Measurements from ENCODE around the gene TXNDC12. TPM values are rescaled to one million over a fixed set of nuclear protein-coding genes. Genes with fewer than 3 reads are reported as not detected.
"Not testable (repeated sequence)": the region's sequence is repeated elsewhere in the genome, so short reads cannot be mapped to it uniquely, and the experiment has no call there.

Gene TXNDC12
- total RNA-seq: 10 to 100 TPM; 26.1 to 44.8 (median 40.3) TPM
- total RNA-seq (2013): 31.3 TPM
- 3.0 to 8.8 (median 5.3) reads per million in 29 experiments for total RNA-seq

DNA sequence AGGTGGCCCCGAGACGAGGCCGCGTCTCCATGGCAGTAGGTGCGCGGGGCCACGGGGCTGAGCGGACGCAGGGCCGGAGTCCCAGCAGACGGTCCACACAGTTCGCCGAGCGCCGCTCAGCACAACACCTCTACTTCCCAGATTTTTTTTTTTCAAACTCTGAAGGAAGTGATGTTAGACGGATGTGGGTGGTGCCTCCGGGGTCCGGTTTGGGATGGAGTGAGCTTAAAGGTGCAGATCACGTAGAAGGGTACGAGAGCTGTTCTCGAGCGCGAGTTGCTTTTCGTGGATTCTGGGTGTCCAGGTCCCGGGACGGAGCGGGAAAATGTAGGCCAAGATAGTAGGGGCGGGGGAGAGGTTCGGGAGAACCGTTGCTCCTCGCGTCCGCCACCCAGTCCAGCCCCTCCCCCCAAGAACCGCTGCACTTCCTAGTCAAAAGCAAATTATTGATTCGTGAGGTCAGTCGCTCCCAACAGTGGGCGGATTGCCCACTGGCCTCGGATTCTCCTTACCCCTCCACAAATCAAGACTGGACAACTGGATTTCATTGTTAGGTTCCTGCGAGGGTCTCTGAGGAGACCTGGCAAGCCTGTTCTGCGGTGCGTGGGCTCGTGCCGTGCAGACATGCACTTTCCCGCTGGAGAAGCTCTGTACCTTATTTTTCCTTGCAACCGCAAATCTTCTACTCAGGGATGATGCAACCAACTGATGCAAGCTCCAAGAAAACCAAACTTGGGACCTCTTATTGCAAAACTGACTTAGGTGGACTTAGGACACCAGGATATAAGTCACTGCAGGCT is at the start of gene TXNDC12:
Gene TXNDC12 (minus strand): TSS at position 126 of the 800 bp plus-strand sequence. CDS start 95 bp downstream, at position 31.
- H3K4me3 Mint-ChIP-seq: peak within 1 kb of the TSS; percentile 94 to 97 (median 97)
- peak in 34 of 35 experiments; percentile 6 to 75 (median 38) for DNase-seq
- peak; percentile 11 to 43 (median 34) for ATAC-seq (replicated peaks in 1 of 4)
- Histone ChIP-seq H3K27me3 (replicated peaks in 1 of 2; ENCODE audit: control insufficient read depth in 2 of 2, extremely low read depth in 1 of 2, insufficient read depth in 2 of 2, low read length in 1 of 2) (no peaks in the 10 kb centered on the region), H3K4me3 (ENCODE audit: control insufficient read depth in 1 of 2, extremely low read depth in 1 of 2, low read length in 1 of 2) (peak within 1 kb of the TSS; percentile 84 to 99), H3K27ac (ENCODE audit: low read length) (peak within 1 kb of the TSS; percentile 84), H3K36me3 (ENCODE audit: control insufficient read depth in 2 of 2, extremely low read depth in 1 of 2, insufficient read depth in 1 of 2, low read length in 1 of 2) (peaks cover 5 to 7% of the 10 kb centered on the region in 2 donors), H3K9me3 (no peaks in the 10 kb centered on the region), H3K4me1 (ENCODE audit: control insufficient read depth in 1 of 2, extremely low read depth in 1 of 2, insufficient read depth in 2 of 2, low read length in 2 of 2) (peaks cover 14 to 15% of the 10 kb centered on the region in 2 experiments)
- H3K27me3 Mint-ChIP-seq: no peaks in the 10 kb centered on the region
- peak within 1 kb of the TSS; percentile 95 to 96 for H3K27ac Mint-ChIP-seq
- H3K9me3 Mint-ChIP-seq: no peaks in the 10 kb centered on the region
- H3K4me1 Mint-ChIP-seq: peaks cover 63 to 69% (median 63%) of the 10 kb centered on the region in 3 donors
- WGBS (ENCODE audit: insufficient coverage): 0% methylated on average over 22 of the region's 45 CpGs
- POLR2A ChIA-PET: interaction anchor here (0.5 to 0.6 kb wide), 3 partner anchors 23 to 1177 kb away, joined by 3 to 11 read pairs (median 3); no protein-coding TSS in a partner anchor
- CTCF ChIA-PET: interaction anchor here in 1 of 2 donors (0.5 to 1.0 kb wide), 2 partner anchors 348 to 614 kb away, joined by 4 to 6 read pairs; partner anchors contain the start of gene ORC1
- H3K36me3 Mint-ChIP-seq: peaks cover 12% of the 10 kb centered on the region

DNA sequence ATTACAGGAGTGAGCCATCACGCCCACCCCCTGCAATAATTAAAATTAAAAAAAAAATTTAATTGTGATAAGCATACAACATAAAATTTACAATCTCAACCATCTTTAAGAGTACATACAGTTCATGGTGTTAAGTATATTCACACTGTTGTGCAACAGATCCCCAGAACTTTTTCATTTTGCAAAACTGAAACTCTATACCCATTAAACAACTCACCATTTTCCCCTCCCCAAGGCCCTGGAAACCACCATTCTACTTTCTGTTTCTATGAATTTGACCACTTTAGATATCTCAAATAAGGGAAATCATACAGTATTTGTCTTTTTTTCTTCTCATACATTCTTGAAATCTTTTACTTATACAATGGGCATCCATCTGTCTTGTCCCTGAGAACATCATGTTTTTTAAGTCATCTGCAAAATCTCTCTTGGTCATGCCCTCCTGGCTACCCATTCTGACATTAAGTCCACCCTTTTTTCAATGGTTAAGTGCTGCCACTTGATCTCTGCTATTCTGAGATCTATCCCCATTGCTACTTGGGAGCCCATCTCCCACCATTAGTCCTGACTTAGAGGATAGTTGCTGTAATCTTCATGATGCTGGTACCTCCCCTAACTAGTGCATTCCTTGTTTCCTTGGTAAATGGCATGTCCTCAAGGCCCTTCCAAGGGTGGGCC is 47.5 kb upstream of the TXNDC12 start:
- POLR2A ChIA-PET: no interaction called here
- Histone ChIP-seq H3K36me3 (ENCODE audit: control insufficient read depth in 2 of 2, extremely low read depth in 1 of 2, insufficient read depth in 1 of 2, low read length in 1 of 2) (no peaks in the 10 kb centered on the region), H3K4me1 (ENCODE audit: control insufficient read depth in 1 of 2, extremely low read depth in 1 of 2, insufficient read depth in 2 of 2, low read length in 2 of 2) (no peaks in the 10 kb centered on the region), H3K27ac (ENCODE audit: low read length) (no peak overlapping the region), H3K4me3 (ENCODE audit: control insufficient read depth in 1 of 2, extremely low read depth in 1 of 2, low read length in 1 of 2) (no peak overlapping the region), H3K27me3 (replicated peaks in 1 of 2; ENCODE audit: control insufficient read depth in 2 of 2, extremely low read depth in 1 of 2, insufficient read depth in 2 of 2, low read length in 1 of 2) (no peaks in the 10 kb centered on the region), H3K9me3 (no peaks in the 10 kb centered on the region)
- Mint-ChIP-seq H3K4me1 (no peaks in the 10 kb centered on the region), H3K36me3 (no peaks in the 10 kb centered on the region), H3K27me3 (no peaks in the 10 kb centered on the region), H3K4me3 (no peak overlapping the region), H3K27ac (no peak overlapping the region), H3K9me3 (no peaks in the 10 kb centered on the region)
- DNase-seq (no peak), ATAC-seq (replicated peaks in 1 of 4) (no peak)
- no CpG with 5 or more reads among the region's 1 CpG for WGBS (ENCODE audit: insufficient coverage)
- CTCF ChIA-PET: no interaction called here

DNA sequence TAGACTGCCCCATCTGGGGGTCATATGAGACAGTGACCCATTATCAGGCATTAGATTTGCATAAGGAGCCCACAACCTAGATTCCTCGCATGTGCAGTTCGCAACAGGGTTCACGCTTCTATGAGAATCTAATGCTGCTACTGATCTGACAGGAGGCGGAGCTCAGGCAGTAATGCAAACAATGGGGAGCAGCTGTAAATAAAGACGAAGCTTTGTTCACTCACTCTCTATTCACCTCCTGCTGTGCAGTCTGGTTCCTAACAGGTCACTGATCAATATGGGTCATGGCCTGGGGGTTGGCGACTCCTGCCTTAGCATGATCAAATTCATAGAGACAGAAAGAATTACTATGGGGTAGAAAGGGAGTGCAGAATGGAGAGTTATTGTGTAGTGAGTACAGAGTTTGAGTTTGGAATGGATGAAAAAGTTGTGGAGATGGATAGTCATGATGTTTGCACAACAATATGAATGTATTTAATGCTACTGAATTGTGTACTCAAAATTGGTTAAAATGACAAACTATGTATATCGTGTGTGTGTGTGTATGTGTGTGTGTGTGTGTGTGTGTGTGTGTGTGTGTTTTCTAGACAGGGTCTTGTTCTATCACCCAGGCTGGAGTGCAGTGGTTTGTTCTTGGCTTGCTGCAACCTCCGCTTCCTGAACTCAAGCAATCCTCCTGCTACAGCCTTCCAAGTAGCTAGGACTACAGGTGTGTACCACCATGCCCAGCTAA is 43.3 kb upstream of the TXNDC12 start:
- no peaks in the 10 kb centered on the region for H3K9me3 ChIP-seq
- Mint-ChIP-seq H3K4me3 (no peak overlapping the region), H3K36me3 (no peaks in the 10 kb centered on the region), H3K27ac (no peak overlapping the region), H3K4me1 (no peaks in the 10 kb centered on the region), H3K9me3 (no peaks in the 10 kb centered on the region), H3K27me3 (no peaks in the 10 kb centered on the region)
- H3K27me3 ChIP-seq (replicated peaks in 1 of 2; ENCODE audit: control insufficient read depth in 2 of 2, extremely low read depth in 1 of 2, insufficient read depth in 2 of 2, low read length in 1 of 2): no peaks in the 10 kb centered on the region
- 100% methylated on average over 4 of the region's 8 CpGs for WGBS (ENCODE audit: insufficient coverage)
- H3K36me3 ChIP-seq (ENCODE audit: control insufficient read depth in 2 of 2, extremely low read depth in 1 of 2, insufficient read depth in 1 of 2, low read length in 1 of 2): no peaks in the 10 kb centered on the region
- no peak overlapping the region for H3K27ac ChIP-seq (ENCODE audit: low read length)
- ChIA-PET CTCF (no interaction called here), POLR2A (no interaction called here)
- DNase-seq: no peak
- no peak overlapping the region for H3K4me3 ChIP-seq (ENCODE audit: control insufficient read depth in 1 of 2, extremely low read depth in 1 of 2, low read length in 1 of 2)
- no peak for ATAC-seq (replicated peaks in 1 of 4)
- no peaks in the 10 kb centered on the region for H3K4me1 ChIP-seq (ENCODE audit: control insufficient read depth in 1 of 2, extremely low read depth in 1 of 2, insufficient read depth in 2 of 2, low read length in 2 of 2)

DNA sequence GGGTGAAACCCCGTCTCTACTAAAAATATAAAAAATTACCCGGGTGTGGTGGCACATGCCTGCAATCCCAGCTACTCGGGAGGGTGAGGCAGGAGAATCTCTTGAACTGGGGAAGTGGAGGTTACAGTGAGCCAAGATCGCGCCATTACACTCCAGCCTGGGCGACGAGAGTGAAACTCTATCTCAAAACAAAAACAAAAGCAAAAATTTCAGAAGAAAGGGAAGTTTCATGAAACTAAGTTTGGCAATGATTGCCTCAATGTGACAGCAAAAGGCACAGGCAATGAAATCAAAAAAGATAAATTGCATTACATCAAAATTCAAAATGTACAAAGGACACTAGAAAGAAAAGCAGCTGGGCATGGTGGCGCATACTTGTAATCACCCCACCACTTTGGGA is 41.2 kb upstream of the TXNDC12 start:
- no peak for ATAC-seq (replicated peaks in 1 of 4)
- Mint-ChIP-seq H3K9me3 (no peaks in the 10 kb centered on the region), H3K36me3 (peaks cover 4% of the 10 kb centered on the region), H3K4me3 (no peak overlapping the region), H3K27me3 (no peaks in the 10 kb centered on the region), H3K4me1 (no peaks in the 10 kb centered on the region), H3K27ac (no peak overlapping the region)
- ChIA-PET CTCF (no interaction called here), POLR2A (no interaction called here)
- no CpG with 5 or more reads among the region's 8 CpGs for WGBS (ENCODE audit: insufficient coverage)
- no peak for DNase-seq
- H3K4me1 ChIP-seq (ENCODE audit: control insufficient read depth in 1 of 2, extremely low read depth in 1 of 2, insufficient read depth in 2 of 2, low read length in 2 of 2): no peaks in the 10 kb centered on the region
- no peak overlapping the region for H3K27ac ChIP-seq (ENCODE audit: low read length)
- no peaks in the 10 kb centered on the region for H3K36me3 ChIP-seq (ENCODE audit: control insufficient read depth in 2 of 2, extremely low read depth in 1 of 2, insufficient read depth in 1 of 2, low read length in 1 of 2)
- no peaks in the 10 kb centered on the region for H3K9me3 ChIP-seq
- no peaks in the 10 kb centered on the region for H3K27me3 ChIP-seq (replicated peaks in 1 of 2; ENCODE audit: control insufficient read depth in 2 of 2, extremely low read depth in 1 of 2, insufficient read depth in 2 of 2, low read length in 1 of 2)
- no peak overlapping the region for H3K4me3 ChIP-seq (ENCODE audit: control insufficient read depth in 1 of 2, extremely low read depth in 1 of 2, low read length in 1 of 2)

DNA sequence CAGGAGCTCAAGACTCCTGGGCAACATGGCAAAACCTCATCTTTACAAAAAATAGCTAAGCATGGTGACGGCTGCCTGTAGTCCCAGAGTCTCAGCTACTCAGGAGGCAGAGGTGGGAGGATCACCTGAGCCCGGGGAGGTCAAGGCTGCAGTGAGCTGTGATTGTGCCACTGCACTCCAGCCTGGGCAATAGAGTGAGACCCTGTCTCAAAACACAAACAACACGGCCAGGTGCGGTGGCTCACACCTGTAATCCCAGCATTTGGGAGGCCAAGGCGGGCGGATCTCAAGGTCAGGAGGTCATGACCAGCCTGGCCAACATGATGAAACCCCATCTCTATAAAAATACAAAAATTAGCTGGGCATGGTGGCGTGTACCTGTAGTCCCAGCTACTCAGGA is 39.3 kb upstream of the TXNDC12 start:
- POLR2A ChIA-PET; H3K4me3 Mint-ChIP-seq; H3K9me3 ChIP-seq; H3K27me3 ChIP-seq (replicated peaks in 1 of 2; ENCODE audit: control insufficient read depth in 2 of 2, extremely low read depth in 1 of 2, insufficient read depth in 2 of 2, low read length in 1 of 2); H3K27ac Mint-ChIP-seq; H3K27me3 Mint-ChIP-seq; ATAC-seq (replicated peaks in 1 of 4); H3K4me1 Mint-ChIP-seq; H3K27ac ChIP-seq (ENCODE audit: low read length); H3K4me3 ChIP-seq (ENCODE audit: control insufficient read depth in 1 of 2, extremely low read depth in 1 of 2, low read length in 1 of 2); DNase-seq; H3K4me1 ChIP-seq (ENCODE audit: control insufficient read depth in 1 of 2, extremely low read depth in 1 of 2, insufficient read depth in 2 of 2, low read length in 2 of 2); CTCF ChIA-PET; H3K9me3 Mint-ChIP-seq; H3K36me3 ChIP-seq (ENCODE audit: control insufficient read depth in 2 of 2, extremely low read depth in 1 of 2, insufficient read depth in 1 of 2, low read length in 1 of 2): not testable (repeated sequence)
- H3K36me3 Mint-ChIP-seq: peaks cover 17% of the 10 kb centered on the region
- 98% methylated on average over 6 of the region's 7 CpGs for WGBS (ENCODE audit: insufficient coverage)

DNA sequence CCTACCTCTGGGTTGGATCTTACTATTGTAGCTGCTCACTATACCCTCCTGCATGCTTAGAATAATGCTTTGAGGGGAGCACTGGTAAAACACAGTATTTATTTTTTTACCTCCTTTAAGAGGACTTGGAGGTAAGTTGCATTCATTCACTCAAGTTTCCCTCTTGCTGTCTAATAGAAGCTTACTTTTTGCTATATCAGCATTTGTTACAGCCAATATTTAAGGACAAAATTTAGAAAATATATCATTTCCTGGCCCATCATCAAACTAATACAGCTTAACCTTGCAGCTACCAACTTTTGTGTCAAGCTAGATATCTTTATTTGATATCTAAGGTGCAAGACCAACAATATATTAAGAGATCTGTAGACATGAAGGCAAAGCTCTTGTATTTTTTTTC is 32.9 kb upstream of the TXNDC12 start:
- H3K27ac Mint-ChIP-seq; ATAC-seq (replicated peaks in 1 of 4); H3K4me1 ChIP-seq (ENCODE audit: control insufficient read depth in 1 of 2, extremely low read depth in 1 of 2, insufficient read depth in 2 of 2, low read length in 2 of 2); POLR2A ChIA-PET; H3K4me3 Mint-ChIP-seq; DNase-seq; H3K9me3 Mint-ChIP-seq; CTCF ChIA-PET; H3K27ac ChIP-seq (ENCODE audit: low read length); H3K27me3 ChIP-seq (replicated peaks in 1 of 2; ENCODE audit: control insufficient read depth in 2 of 2, extremely low read depth in 1 of 2, insufficient read depth in 2 of 2, low read length in 1 of 2); H3K9me3 ChIP-seq; H3K4me3 ChIP-seq (ENCODE audit: control insufficient read depth in 1 of 2, extremely low read depth in 1 of 2, low read length in 1 of 2); H3K4me1 Mint-ChIP-seq; H3K27me3 Mint-ChIP-seq: not testable (repeated sequence)
- H3K36me3 Mint-ChIP-seq: peaks cover 44% of the 10 kb centered on the region
- peaks cover 0 to 32% of the 10 kb centered on the region in 2 donors for H3K36me3 ChIP-seq (ENCODE audit: control insufficient read depth in 2 of 2, extremely low read depth in 1 of 2, insufficient read depth in 1 of 2, low read length in 1 of 2)

All from T-cell (primary cell).